GM15510 (cell line): ENCODE results near the gene FAM43B.

ENCODE experiments used
- POLR2A ChIP-seq: IDR thresholded peaks from 3 replicates; pipeline ENCODE4 v1.6.1; 2011; ENCODE audit warnings: borderline replicate concordance; ENCODE audit not compliant: insufficient read length; ENCODE audit errors: extremely low read depth

Gene FAM43B

GRCh38 chr1:20538227-20538626, 14.1 kb upstream of the FAM43B start:
- no peak for TF ChIP-seq POLR2A

DNA sequence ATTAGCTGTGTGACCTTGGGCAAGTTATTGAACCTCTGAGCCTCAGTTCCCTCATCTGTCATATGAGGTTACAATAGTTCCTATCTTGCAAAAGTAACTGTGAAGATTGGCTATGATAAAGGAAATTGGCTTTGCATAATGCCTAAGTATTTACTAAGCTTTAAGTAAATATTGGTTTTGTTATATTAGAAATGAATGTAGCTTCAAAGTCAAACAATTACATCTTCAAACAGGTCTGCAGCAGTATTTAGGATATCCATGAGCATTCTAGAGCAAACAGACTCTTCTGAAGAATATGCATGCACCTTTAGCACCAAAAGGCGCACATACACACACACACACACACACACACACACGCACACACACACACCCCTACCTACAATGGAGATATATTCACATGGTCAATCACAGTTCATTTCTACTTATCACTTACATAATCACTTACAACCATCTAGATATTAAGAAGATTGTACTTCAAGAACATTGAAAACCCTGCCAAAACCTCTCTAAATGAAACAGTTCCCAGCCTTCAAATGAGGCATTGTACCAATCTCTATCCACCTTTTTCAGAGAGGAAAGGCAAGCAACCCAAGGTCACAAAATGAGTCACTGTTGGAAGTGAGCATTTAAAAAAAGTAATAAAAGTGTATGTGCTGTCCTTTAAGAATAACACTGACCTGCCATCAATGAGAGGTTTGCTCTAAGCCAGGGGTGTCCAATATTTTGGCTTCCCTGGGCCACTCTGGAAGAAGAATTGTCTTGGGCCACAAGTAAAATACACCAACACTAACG, 13.4 kb upstream of the FAM43B start:
- TF ChIP-seq POLR2A, result no peak

- TF ChIP-seq POLR2A, result no peak
These were observed 12.1 kb upstream of the FAM43B start for GRCh38 chr1:20540281-20540680.

DNA sequence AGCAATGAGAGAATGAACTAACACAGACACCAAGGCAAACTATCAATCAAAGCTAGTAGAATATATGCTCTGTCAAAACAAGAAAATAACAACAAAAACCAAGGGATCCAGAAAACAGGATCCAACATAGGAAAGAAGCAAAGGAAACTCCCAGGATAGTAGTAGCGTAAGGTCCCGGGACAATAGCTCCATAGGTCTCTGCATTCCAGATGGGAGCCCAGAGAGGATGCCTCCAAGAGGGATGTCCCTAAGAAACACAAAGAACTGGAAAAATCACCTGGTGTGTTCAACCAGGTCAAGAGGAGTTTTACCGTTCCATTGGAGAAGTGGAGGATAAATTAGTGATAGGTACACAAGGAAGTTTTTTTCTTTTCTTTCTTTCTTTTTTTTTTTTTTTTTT, 5.7 kb upstream of the FAM43B start:
- TF ChIP-seq POLR2A, result no peak

- TF ChIP-seq POLR2A, result no peak
These were observed 1.2 kb upstream of the FAM43B start for GRCh38 chr1:20551161-20551560.

GRCh38 chr1:20552728-20553445, 514 bp downstream of the FAM43B start:
- no peak for TF ChIP-seq POLR2A

GRCh38 chr1:20555025-20555757, 2.8 kb downstream of the FAM43B start:
- TF ChIP-seq POLR2A, result no peak

- TF ChIP-seq POLR2A, result no peak
These were observed 3.4 kb downstream of the FAM43B start for GRCh38 chr1:20555758-20556120.

- no peak for TF ChIP-seq POLR2A
These were observed 5.8 kb downstream of the FAM43B start for GRCh38 chr1:20558191-20558590.

DNA sequence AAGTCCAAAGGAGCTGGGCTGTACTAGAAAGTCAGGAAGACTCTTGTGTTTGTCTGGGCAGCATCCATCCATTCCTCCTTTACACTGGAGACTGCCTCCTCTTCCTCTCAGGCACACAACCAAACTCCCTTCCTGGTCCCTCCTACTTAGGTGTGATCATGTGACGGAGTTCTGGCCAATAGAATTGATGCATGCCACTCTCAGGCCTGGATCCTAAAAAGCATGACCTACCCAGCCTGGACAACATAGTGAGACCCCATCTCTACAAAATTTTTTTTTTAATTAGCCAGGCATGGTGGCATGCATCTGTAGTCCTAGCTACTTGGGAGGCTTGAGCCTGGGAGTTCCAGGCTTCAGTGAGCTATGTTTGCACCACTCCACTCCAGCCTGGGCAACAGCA, 8.6 kb downstream of the FAM43B start:
- TF ChIP-seq POLR2A, result no peak

DNA sequence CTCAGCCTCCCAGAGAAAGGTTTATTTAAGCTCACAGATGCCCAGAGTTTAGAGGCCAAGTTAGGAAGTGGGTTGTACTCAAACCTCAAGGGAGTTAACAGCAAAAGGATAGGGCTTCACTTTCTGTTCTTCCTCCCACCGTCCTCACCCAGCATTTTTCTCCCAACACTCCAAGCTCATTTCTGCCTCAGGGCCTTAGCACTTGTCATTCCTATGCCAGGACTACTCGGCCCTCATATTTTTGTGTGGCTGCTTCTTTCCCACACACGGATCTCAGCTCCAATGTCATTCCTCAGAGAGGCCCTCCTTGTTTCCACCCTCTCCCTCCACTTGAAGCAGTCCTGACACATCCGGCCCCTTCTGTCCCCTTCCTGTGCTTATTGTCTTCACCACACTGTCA, 12.9 kb downstream of the FAM43B start:
- no peak for TF ChIP-seq POLR2A

DNA sequence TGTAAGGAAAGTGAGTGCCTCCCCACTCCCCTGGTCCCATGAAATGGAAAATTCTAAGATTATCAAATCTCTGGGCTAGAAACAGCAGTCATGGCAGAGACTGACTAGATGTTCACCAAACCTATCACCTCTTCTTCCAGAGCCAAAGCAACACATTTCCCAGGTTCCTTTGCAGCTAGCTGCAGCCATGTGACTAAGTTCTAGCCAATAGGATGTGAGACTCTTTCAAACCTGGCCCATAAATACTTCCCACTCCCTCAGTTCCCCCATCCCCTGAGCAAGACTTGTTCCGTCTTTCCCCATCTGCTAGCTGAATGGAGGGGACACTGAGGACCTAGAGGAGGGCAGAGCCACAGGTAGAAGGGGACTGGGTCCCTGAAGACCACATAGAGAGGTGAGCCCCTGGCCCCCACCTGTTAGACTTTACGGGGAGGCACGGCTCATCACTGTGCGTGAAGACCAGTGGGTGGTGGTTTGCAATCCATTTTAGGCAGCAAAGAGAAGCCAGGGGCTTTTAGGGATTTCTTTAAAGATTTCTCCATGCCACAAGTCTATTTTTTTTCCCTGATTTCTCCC, 17.2 kb downstream of the FAM43B start:
- no peak for TF ChIP-seq POLR2A

DNA sequence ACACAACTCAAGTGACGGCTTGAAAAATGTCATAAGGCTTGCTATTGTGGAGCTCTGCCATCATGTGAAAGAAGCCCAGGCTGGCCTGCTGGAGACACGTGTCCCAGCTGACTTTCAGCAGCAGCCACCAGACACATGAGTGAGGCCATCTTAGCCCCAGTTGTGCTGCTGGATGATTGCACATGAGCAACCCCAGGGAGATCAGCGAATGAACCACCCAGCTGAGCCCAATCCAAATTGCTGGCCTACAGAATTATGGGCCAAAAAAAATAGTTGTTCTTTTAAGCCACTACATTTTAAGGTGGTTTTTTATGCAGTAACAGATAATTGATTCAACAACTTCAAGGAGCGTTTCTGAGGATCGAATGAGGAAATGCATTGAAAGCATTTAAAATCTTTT, 19.1 kb downstream of the FAM43B start:
- no peak for TF ChIP-seq POLR2A

DNA sequence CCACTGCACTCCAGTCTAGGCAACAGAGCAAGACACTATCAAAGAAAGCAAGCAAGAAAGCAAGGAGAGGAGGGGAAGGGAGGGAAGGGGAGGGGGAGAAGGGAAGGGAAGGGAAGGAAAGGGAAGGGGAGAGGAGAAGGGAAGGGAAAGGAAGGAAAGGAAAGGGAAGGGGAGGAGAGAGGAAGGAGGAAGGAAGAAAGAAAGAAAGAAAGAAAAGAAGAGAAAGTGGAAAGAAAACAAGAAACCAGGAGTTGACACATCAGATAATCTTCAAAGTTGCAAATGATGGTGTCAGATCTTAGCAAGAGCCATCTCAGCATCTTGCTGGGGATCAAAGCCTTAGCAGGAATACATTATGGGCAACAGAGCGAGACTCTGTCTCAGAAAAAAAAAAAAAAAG, 21.6 kb downstream of the FAM43B start:
- no peak for TF ChIP-seq POLR2A

DNA sequence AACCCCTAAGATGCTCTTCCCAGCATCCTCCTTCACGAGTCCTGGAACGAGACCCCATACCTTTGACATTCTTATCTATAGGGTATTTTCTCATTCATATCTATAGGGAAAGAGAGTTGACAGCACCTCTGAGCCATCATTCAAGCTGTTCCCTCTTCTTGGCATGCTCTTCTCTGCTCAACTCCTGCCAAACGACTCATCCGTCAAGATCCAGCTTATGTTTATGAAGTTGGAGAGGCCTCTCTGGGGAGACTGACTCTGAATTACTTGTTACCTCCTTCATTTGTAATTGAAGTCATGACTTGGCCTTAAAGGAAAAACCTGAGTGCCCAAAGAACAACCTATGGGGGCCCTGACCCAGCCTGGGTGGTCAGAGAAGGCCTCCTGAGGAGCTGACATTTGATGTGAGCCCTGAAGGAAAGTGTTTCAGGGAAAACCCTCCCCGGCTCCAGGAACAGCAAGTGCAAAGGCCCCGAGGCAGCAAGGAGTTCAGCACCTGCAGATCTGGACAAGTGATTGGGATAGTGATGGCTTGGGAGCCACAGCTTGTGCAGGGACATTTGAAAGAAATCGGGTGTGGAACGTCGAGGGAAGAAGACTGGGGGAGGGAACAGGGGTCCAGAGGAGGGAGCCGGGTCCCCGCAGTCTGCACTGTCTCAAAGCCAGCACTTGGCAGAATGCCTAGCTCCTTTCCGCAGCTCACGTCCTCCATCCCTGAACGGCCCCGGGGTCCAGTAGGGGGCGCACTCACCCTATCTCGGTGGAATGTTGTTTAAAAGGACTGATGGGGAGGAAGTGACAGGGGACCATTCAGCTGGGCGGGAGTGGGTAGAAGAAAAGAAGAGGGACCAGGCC, 22.5 kb downstream of the FAM43B start:
- TF ChIP-seq POLR2A, result no peak
